ENCODE measurements around the gene BLTP3B.

The BLTP3B gene

GRCh38 chr12:100123316-100124095 is 19.2 kb downstream of the BLTP3B start:
- peaks cover 9 to 19% of the 10 kb centered on the region in 2 donors for H3K4me1 Mint-ChIP-seq (ENCODE audit: low read depth in 2 of 2)
- H3K27me3 Mint-ChIP-seq: no peaks in the 10 kb centered on the region
- no peak overlapping the region for H3K4me3 Mint-ChIP-seq
- H3K27ac Mint-ChIP-seq: no peak overlapping the region
- H3K36me3 Mint-ChIP-seq (ENCODE audit: insufficient read depth): peaks cover 6% of the 10 kb centered on the region
- DNase-seq (no peak), ATAC-seq (replicated peaks) (no peak)
- peaks cover 0 to 7% of the 10 kb centered on the region in 2 donors for H3K9me3 Mint-ChIP-seq

DNA sequence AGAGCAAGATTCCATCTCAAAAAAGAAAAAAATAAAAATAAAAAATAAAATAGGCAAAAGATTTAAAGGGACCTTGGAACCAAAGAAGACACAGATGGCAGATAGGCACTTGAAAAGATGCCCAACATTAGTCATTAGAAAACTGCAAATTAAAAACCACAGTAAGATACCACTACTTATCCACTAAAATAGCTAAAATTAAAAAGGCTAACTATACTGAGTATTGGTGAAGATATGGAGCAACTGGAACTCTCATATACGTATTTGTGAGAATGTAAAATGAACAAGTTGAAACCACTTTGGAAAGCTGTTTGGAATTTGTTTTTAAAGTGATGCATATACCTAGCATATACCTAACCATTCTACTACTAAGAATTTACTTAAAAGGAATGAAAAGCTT is 22.3 kb downstream of the BLTP3B start:
- no peak for ATAC-seq (replicated peaks)
- Mint-ChIP-seq H3K4me3 (no peak overlapping the region), H3K27ac (no peak overlapping the region), H3K4me1 (ENCODE audit: low read depth in 2 of 2) (peaks cover 3 to 19% of the 10 kb centered on the region in 2 donors), H3K27me3 (no peaks in the 10 kb centered on the region), H3K36me3 (ENCODE audit: insufficient read depth) (peaks cover 6% of the 10 kb centered on the region), H3K9me3 (peaks cover 0 to 7% of the 10 kb centered on the region in 2 donors)
- no peak for DNase-seq

DNA sequence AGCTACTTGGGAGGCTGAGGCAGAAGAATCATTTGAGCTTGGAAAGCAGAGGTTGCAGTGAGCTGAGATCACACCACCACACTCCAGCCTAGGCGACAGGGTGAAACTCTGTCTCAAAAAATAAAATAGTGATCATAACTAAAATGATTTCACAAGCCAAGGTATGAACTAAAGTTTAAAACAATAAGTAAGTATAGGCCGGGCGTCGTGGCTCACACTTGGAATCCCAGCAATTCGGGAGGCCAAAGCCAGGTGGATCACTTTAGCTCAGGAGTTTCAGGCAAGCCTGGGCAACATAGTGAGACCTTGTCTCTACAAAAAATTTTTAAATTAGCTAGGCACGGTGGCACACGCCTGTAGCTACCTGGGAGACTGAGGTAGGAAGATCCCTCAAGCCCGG is 27.4 kb downstream of the BLTP3B start:
- no peak for ATAC-seq (replicated peaks)
- H3K9me3 Mint-ChIP-seq: no peaks in the 10 kb centered on the region
- H3K4me3 Mint-ChIP-seq: no peak overlapping the region
- no peaks in the 10 kb centered on the region for H3K36me3 Mint-ChIP-seq (ENCODE audit: insufficient read depth)
- H3K27ac Mint-ChIP-seq: peak overlapping the region in 1 of 2 donors; percentile 53
- peaks cover 4 to 42% of the 10 kb centered on the region in 2 donors for H3K4me1 Mint-ChIP-seq (ENCODE audit: low read depth in 2 of 2)
- DNase-seq: no peak
- no peaks in the 10 kb centered on the region for H3K27me3 Mint-ChIP-seq

GRCh38 chr12:100114574-100114973 is 28.1 kb downstream of the BLTP3B start:
- no peak for DNase-seq
- H3K9me3 Mint-ChIP-seq: no peaks in the 10 kb centered on the region
- no peaks in the 10 kb centered on the region for H3K36me3 Mint-ChIP-seq (ENCODE audit: insufficient read depth)
- peaks cover 6 to 45% of the 10 kb centered on the region in 2 donors for H3K4me1 Mint-ChIP-seq (ENCODE audit: low read depth in 2 of 2)
- no peak for ATAC-seq (replicated peaks)
- peak overlapping the region in 1 of 2 donors; percentile 53 for H3K27ac Mint-ChIP-seq
- H3K27me3 Mint-ChIP-seq: no peaks in the 10 kb centered on the region
- H3K4me3 Mint-ChIP-seq: no peak overlapping the region

DNA sequence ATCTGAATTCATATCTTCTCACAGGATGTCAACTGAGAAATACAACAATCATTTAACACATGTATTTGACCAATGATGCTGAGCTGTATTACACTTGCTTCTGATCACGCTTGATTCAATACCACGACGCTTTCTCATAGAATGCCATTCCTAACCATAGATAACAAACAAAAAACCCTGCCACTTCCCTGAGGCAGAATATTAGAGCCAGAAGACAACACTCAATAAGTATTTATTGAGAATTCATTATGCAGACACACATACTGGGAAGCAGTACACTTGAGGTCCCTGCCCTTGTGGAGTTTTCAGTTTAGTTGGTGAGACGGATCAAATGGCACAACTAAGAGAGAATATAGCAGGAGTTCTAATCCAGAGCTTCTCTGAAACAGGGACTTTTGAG is 32.4 kb downstream of the BLTP3B start:
- no peaks in the 10 kb centered on the region for H3K27me3 Mint-ChIP-seq
- H3K4me3 Mint-ChIP-seq: no peak overlapping the region
- ATAC-seq (replicated peaks) (no peak), DNase-seq (no peak)
- H3K4me1 Mint-ChIP-seq (ENCODE audit: low read depth in 2 of 2): peaks cover 6 to 31% of the 10 kb centered on the region in 2 donors
- H3K9me3 Mint-ChIP-seq: peaks cover 2 to 11% of the 10 kb centered on the region in 2 donors
- no peak overlapping the region for H3K27ac Mint-ChIP-seq
- H3K36me3 Mint-ChIP-seq (ENCODE audit: insufficient read depth): peaks cover 12% of the 10 kb centered on the region

- ATAC-seq (replicated peaks): no peak
- Mint-ChIP-seq H3K27me3 (no peaks in the 10 kb centered on the region), H3K4me1 (ENCODE audit: low read depth in 2 of 2) (peaks cover 5 to 8% of the 10 kb centered on the region in 2 donors), H3K4me3 (no peak overlapping the region), H3K27ac (no peak overlapping the region), H3K9me3 (peaks cover 2 to 11% of the 10 kb centered on the region in 2 donors), H3K36me3 (ENCODE audit: insufficient read depth) (peaks cover 27% of the 10 kb centered on the region)
- DNase-seq: no peak
Measured at GRCh38 chr12:100106861-100107260, 35.8 kb downstream of the BLTP3B start.

GRCh38 chr12:100105661-100106060 is 37.0 kb downstream of the BLTP3B start:
- Mint-ChIP-seq H3K36me3 (ENCODE audit: insufficient read depth) (peaks cover 37% of the 10 kb centered on the region), H3K27ac (no peak overlapping the region), H3K4me1 (ENCODE audit: low read depth in 2 of 2) (peaks cover 5 to 7% of the 10 kb centered on the region in 2 donors), H3K9me3 (peaks cover 2 to 11% of the 10 kb centered on the region in 2 donors), H3K4me3 (no peak overlapping the region), H3K27me3 (no peaks in the 10 kb centered on the region)
- DNase-seq (no peak), ATAC-seq (replicated peaks) (no peak)

GRCh38 chr12:100101000-100101399 is 41.7 kb downstream of the BLTP3B start:
- H3K36me3 Mint-ChIP-seq (ENCODE audit: insufficient read depth): peaks cover 53% of the 10 kb centered on the region
- ATAC-seq (replicated peaks): no peak
- H3K4me3 Mint-ChIP-seq: no peak overlapping the region
- H3K27me3 Mint-ChIP-seq: no peaks in the 10 kb centered on the region
- H3K27ac Mint-ChIP-seq: no peak overlapping the region
- no peak for DNase-seq
- no peaks in the 10 kb centered on the region for H3K9me3 Mint-ChIP-seq
- no peaks in the 10 kb centered on the region for H3K4me1 Mint-ChIP-seq (ENCODE audit: low read depth in 2 of 2)
